CD4-positive, alpha-beta T cell treated with Interleukin-17A for 1 hour (primary cell): Measurements from ENCODE around the gene EHF.
A peak's percentile ranks its signal among the peaks of the same experiment; 100 is the strongest.

Experiments
- DNase-seq: peaks from one replicate; pipeline ENCODE4 v3.0.0-alpha.2; 2020

Gene EHF

DNA sequence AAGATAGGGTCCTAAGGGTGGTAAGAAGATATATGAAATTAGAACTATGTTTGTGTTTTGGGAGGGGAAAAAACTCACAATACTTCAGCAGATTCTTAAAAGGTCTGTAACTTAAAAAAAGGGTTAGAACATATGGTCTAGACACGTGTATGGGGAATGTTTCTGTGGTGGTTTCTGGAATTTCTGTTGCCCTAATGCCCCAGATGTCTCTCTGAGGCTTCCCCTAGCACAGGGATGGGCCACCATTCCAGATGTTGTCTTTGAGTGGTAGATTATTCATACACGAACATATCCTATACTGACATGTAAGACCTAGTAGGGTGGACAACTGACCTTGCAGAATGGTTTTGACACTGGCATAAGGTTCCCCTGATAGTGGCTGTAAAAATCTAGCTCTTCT, 26.2 kb downstream of the EHF start:
- DNase-seq: no peak

DNA sequence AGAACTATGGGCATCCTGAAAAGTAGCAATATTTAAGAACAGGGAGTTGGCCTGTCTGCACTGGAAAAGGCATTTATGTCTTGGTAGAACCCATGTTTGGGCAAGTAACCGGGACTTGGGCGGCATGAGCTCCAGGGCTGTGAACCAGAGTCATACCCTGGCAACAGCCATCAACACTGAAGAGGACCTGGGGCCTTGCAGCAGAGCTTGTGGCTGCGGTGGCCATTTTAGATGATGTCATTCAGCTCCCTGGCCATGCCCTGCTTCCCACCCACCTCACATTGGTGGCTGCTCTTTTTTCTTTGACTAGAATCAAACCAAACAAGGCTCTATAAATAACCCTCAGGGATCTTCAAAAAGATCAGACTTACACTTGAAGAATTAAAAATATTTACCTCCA, 26.6 kb downstream of the EHF start:
- DNase-seq: no peak

DNA sequence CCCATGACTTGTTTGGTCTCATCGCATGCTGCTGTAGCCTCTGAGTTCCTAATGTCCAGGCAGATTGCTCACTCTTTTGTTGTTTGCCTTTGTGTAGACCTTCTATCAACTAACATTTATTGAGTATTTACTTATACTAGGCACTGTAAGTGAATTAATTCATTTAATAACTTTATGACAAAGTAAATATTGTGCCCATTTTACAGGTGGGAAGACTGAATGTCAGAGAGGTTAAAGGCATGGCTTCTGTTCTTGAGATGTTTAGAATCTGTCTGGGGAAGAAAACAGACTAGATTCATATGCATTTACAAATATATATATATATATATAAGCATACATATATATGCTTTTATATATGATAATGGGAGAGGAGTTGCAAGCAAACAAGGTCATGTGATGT, 27.1 kb downstream of the EHF start:
- no peak for DNase-seq

DNA sequence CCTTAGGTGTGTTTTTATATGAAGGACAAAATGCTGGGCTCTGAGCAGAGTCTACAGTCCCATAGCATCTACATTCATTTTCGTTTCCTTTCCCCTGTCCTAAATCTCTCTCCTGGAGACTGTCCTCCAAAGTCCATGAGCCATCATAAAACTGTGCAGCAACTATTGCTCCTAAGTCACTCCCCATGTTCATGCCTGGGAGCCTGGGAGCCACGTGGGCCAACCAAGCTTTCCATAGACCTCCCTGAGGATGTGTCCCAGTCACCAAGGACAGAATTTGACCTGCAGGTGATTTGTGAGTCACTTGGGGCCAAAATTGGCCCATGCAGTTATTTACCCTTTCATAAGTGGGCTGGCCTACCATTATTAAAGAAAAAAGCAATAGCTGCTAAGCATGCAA, 28.7 kb downstream of the EHF start:
- no peak for DNase-seq

DNA sequence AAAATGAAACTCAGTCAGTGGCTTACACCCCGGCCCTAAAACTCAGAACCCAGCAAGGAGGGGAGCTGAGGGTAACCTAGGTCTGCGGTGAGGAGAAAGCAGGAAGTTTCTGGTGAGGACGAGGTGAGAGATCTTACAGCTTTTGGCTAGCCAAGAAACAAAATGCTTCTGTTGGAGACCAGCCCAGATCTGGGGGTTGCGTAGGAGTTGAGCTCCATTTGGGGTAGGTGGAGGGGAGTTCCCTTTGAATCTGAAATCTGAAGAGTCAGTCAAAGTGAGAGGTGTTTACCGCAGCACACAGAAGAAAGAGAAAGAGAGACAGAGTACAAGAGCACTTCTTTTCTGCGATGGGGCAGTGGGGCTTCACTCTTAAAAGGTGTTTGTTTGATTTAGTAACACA, 29.6 kb downstream of the EHF start:
- DNase-seq: peak; percentile 82

DNA sequence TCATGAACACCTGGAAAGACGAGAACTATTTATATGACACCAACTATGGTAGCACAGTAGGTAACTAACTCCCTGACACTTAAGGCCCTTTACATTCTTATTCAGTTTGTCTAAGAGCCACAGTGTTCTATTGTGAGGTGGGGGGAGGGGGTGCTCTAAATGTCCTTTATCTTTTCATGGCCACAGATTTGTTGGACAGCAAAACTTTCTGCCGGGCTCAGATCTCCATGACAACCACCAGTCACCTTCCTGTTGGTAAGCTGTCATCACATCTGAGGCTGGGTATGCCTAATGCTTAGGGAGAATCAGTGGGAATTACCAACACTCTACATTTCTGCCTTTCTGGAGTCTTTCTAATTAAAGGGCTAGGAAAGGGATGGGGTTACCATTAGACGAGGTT, 30.7 kb downstream of the EHF start:
- DNase-seq: no peak

DNA sequence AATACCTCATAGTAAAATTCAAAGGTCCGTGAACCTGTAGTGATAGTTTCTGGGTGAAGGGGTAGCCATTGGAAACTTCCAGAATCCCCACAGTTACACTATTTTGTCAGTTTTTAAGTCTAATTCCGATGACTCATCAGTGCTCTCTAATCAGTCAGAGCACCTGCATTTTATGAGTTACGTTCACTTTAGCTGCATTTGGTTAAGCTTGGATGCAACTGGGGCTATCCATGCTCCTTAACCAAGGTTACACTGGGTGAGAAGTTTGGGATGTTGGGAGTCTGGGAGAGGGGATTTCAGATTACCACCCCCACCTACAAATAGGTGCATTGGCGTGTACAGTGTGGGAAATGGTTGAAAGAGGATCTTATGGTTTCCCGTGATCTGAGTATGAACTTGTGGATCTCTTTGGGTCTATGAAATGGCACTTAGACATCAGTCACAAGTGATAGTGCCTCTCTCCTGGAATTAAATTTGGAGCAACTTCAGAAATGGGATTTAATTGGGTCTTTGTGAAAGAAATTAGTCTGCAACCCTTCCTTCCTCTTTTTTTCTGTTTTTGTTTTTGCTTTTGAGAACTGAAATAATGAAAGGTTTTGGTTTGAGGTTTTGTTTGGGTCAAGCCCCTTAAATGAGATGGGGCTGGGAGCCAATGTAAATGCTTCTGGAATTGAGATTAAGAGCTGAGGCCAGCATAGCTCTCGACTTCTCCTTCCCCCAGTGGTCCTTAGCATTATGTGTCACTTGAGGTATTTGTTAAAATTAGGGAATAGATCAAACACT, 31.5 kb downstream of the EHF start:
- DNase-seq: no peak

DNA sequence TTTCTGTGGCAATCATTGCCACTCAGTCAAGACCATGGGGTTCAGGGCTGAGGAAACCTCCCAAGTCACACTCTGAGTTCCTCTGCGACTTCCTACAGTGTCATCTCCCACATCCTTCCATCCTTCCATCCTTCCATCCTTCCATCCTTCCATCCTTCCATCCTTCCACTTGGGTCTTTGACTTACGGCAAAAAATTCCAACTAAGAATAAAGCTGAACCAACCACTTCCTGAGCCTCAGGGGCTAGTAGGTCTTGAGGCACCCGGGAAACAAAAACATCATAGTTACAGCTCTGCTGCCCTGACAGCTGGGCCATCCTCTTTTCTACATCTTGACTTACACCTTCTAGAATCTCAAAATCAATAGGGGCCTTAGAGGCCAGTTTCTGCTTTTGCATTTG, 32.1 kb downstream of the EHF start:
- DNase-seq: no peak

DNA sequence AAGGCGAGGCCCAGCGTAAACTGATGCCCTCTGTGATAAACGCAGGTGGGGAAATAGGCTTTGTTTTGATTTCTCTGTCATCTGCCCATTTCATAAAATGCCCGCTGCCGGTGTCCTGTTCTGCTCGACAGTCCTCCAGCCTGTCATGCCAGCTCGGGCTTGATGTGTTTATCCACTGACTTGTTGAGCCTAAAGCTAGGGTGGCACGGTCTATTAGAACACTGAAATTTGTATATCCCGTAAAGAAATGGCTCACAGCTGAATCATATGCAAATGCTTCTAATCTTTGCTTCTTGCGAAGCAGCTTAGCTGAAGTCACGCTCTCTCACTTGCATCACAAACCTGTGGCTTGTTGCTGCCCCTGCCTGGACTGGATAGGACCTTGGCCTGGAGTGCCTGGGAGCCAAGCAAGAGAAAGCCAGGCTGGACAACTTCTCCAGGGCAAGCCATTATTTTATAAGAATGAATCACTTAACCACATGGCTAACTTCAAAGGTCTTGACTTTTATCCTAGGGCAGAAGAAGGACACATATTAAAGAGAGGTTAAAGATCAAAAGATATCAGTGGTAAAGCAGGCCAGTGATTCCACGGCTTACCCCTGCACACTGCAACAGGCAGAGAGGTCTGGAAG, 33.1 kb downstream of the EHF start:
- DNase-seq: no peak

DNA sequence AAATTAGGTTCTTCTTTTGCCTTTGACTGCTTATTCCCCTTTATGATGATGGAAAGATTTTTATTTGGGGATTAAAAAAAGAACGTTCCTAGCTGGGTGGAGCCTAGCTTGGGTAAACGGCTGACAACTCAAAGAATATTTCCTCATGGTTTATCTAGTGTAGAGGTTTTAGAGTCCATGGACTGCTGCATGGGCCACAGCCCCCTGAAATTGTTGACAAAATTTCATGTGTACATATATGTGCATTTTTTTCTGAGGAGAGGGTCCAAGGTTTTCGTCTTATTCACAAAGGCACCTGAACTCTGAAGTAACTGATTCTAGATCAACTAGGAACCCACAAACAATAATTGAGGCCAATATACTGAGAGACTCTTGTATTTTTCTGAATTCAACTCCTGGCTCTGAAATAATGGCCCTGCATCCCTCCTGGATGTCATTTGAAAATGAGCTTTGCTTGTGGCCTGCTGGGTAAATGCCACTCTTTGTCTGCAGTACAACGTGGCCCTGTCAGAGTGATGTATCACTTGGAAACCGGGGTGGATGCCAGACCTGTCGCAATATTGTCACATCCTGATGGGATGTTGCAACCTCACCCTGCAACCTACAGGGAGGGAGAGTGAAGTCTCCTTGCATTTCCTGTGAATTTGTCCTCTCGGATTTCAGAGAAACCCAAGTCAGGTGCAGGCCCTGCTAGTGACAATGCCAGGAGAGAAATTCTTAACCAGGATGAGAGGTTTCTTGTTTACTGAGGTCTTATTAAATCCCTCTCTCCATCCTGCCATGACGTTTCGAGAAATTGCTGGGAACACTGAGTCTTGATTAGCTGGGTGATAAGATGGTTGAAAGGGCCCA, 33.8 kb downstream of the EHF start:
- no peak for DNase-seq

DNA sequence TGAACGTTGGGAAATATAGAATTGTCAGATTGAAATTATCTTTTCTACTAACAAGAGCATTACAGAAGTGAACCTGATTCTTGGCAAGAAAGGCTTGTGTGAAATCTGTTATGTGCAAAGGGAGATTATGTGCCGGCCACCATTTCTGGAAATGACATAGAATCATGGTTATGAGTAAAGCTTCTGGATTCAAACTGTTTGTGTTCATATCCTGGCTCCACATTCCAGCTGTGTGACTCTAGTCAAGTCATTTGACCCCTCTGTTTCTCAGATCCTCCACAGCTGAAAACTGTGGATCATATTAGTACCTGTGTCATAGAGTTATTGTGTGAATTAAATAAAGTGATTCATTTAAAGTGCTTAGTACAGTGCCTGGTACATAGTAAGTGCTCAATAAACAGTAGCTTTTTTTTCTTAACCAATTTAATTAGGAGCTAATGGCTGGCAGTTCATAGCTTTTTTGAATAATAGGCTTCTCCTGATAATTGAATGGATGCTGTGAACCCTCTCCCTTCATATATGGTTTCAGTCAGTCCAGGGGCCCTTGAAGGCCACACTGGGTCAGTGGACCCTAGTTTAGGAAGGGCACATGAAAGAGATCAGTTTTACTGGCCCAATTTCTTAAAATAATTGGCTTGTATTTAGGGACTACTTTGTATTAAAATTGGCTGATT, 34.6 kb downstream of the EHF start:
- DNase-seq: no peak

DNA sequence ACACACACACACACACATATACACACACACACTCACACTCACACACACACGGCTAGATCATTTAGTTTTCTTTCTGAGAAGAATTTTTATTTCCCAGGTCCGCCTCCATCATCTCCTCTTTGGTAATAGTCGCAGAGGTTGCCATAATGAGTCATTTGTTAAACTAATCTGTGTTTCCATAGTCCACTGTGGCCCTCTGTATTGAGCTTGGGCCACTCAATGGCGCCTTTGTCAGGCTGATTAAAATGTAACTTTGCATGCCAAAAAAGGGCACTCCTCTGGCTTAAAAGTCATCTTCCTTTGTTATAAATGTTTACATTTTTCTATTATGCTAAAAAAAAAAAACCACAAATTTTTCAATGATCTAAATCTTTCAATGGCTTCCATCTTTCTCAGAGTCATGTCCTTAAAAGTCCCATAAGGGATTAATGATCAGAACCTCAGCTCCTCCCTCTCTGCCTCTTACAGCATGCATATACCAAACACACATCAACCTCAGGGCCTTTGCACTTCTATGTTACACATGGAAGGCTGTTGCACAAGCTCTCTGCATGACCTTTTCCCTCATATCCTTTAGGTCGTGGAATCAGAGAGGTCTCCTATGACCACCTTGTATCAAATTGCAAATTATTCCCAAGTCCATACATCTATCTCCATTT, 35.3 kb downstream of the EHF start:
- no peak for DNase-seq

DNA sequence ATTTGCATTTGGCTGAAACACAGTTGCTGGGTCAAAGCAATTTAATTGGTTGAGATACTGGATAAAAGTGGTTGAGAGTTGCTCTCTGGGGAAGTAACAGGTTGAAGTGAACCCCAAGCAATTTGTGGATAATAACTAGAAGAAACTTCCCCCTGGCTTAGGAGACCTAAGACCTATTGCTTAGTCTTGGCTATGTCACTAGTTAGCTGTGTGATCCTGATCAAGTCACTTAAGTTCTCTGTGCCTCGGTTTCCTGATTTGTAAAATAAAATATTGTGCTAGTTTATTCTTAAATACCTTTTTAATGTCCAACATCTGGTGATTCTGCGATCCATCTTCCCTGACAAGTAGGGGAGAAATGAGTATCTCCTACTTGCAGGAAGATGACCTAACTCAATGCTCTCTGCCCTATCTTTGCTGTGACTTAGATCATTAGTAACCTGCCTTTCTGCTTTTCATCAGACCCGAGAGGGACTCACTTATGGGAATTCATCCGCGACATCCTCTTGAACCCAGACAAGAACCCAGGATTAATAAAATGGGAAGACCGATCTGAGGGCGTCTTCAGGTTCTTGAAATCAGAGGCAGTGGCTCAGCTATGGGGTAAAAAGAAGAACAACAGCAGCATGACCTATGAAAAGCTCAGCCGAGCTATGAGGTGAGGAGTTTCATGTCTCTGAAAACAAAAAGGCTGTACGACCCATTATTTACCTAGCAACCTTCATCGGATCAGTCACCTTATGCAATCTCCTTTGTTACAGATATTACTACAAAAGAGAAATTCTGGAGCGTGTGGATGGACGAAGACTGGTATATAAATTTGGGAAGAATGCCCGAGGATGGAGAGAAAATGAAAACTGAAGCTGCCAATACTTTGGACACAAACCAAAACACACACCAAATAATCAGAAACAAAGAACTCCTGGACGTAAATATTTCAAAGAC, 37.5 kb downstream of the EHF start:
- no peak for DNase-seq

DNA sequence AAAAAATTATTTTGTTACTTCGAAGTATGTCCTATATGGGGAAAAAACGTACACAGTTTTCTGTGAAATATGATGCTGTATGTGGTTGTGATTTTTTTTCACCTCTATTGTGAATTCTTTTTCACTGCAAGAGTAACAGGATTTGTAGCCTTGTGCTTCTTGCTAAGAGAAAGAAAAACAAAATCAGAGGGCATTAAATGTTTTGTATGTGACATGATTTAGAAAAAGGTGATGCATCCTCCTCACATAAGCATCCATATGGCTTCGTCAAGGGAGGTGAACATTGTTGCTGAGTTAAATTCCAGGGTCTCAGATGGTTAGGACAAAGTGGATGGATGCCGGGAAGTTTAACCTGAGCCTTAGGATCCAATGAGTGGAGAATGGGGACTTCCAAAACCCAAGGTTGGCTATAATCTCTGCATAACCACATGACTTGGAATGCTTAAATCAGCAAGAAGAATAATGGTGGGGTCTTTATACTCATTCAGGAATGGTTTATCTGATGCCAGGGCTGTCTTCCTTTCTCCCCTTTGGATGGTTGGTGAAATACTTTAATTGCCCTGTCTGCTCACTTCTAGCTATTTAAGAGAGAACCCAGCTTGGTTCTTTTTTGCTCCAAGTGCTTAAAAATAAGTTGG, 38.3 kb downstream of the EHF start:
- no peak for DNase-seq

DNA sequence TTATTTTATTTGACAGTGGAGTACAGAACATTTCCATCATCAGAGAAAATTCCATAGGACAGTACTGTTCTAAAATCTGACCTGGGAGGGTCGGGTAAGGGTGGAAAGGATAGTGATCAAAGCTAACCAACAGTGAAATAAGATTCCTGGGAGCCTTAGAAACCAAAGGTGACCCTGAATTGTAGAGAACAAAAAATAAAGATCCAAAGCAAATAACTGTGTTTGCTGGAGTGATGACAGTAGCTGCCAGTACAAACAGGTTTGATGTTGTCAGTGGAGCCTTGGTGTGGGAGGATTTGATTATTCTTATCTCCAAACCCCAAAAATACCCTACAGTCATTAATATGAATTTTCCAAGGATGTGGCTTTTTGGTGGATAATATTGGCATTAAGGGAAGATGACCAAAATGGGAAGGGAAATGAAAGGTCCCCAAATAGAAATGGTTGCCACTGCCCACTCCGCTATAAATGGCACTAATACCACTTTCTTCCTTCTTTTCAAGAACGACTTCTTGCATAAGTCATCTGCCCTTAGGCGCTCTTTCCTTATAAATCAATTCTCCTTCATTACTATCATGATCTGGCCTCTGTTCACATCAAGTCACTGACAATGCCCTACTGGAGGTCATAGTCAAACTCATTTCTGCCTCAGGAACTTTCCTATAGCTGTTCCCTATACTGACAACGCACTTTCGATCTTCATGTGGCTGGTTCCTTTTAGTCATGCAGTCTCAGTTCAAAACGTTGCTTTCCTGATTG, 44.4 kb downstream of the EHF start:
- DNase-seq: no peak

DNA sequence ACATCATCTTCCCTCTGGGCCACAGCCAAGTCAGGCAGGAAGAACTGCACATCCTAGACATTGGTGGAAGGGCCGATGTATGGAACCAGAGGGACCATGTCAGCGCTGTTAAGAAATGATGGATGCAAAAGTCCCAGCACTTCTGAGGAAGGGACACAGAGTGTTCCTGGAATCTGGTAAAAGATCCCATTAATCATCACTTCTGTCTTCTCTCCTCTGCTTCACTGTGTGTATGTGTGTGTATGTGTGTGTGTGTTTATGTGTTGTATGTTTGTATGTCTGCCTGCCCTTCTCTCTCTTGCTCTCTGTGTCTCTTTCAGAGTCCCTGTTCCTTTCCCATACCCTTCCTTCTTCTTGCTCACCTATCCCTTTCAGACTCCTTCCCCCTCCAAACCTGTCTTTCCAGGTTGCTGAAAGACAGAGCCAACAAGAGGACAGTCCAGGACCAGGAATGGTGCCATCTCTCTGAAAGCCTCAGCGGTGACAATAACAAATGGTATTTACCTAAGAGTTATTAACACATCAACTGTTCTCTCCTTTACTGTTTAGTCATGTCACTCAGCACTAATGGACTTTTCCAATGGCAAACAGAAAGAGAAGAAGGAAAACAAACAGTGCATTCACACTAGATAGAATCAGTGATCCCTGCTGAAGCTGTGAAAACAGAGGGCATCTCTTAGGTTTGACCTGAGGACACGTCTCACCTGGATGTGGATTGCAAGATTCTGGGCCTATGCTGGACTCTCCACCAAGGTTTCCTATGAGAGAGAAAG, 47.1 kb downstream of the EHF start:
- no peak for DNase-seq

DNA sequence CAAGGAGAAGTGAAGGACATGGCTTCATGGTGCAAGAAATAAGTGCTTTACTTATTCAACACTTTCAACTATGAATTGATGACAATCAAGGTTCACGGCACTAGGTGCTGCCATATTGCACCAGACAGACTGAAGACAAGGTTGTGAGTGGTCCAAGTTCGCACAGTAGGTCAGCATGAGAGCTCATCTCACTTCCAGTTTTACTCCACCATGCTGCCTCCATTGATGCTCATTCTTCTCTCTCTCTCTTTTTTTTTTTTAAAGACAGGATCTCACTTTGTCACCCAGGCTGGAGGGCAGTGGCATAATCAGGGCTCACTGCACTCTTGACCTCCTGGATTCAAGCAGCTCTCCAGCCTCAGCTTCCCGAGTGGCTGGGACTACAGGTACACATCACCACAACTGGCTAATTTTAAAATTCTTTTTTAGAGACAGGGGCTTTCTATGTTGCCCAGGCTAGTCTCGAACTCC, 47.7 kb downstream of the EHF start:
- DNase-seq: no peak

DNA sequence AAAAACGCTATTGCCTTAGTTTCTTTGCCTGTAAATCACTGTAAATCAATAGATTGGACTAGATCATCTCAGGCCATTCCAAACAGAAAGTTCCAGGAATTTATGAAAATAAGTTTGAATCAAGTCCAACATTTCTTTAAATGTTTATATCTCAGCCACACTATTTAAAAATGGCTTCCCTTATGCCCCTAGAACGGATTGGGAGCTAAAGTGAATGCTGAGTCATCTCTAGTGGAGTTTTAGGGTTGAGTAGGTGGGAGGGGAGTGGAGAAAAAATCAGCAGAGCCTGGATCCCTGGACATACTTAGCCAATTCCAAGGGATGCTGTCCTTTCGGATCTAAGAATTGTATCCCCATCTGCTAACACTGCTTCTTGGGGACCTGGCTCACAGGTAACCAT, 48.6 kb downstream of the EHF start:
- no peak for DNase-seq

DNA sequence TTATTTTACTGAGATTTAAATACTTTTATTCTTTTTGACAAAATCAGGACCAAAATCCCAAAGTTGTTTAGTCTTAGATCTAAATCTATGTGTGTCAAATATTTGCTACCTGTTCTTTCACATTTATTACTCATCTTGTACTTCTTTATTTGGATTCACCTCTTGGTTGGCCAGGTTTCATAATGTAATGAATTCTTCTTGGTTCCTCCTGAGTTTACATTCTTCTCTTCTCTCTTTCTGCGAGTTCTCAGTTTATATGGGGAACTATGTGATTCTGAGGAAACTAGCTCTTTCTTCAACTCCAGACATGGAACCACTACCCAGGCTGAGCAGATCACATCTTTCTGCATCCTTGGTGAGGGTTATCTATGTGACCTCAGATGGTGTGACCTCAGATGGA, 50.2 kb downstream of the EHF start:
- no peak for DNase-seq
